Tongue (tissue), 3 donors: ENCODE results near the gene ALPP. TPM values are rescaled to one million over a fixed set of nuclear protein-coding genes. Genes with fewer than 3 reads are reported as not detected.
"Not testable (repeated sequence)": the region's sequence is repeated elsewhere in the genome, so short reads cannot be mapped to it uniquely, and the experiment has no call there.

ENCODE experiments used
- DNase-seq: peaks from one replicate; pipeline ENCODE4 v3.0.0-alpha.2; 2015
- small RNA-seq: library from RNA; depleted of rRNA; stranded (forward); fragments of <200 nt; gene quantifications from one replicate; pipeline ENCODE3, GENCODE V24; 2014; ENCODE audit warnings: low replicate concordance
- total RNA-seq: library from RNA; depleted of rRNA; stranded (reverse); fragments of >200 nt; gene quantifications from one replicate; pipeline ENCODE4 v1.2.3, GENCODE V29; 2014

Gene ALPP
- total RNA-seq, 1 donor from 2014 or later = not detected

GRCh38 chr2:232422051-232422450, 43.5 kb downstream of the ALPP start:
- DNase-seq = no peak

GRCh38 chr2:232422996-232423395, 44.4 kb downstream of the ALPP start:
- not testable (repeated sequence) for DNase-seq

- DNase-seq = not testable (repeated sequence)
Measured at GRCh38 chr2:232423407-232423806, 44.9 kb downstream of the ALPP start.

GRCh38 chr2:232431705-232432590, 53.4 kb downstream of the ALPP start:
- no peak for DNase-seq

Small RNA genes lying within 50 kb of the gene (small RNA-seq; reads per million reads assigned to genes)
- gene AC068134.3 (not detected), gene AC068134.4 (not detected)

Other genes with a start within 250 kb of the ALPP start
- not detected for gene ALPG, start 28.1 kb downstream of the ALPP start, total RNA-seq
- gene ALPI, start 77.4 kb downstream of the ALPP start, total RNA-seq = not detected
- gene ECEL1, start 109.1 kb downstream of the ALPP start, total RNA-seq = 0.31 TPM
- 0.82 TPM for gene PRSS56, start 141.6 kb downstream of the ALPP start, total RNA-seq
- gene CHRND, start 147.4 kb downstream of the ALPP start, total RNA-seq = 34.2 TPM
- 19.5 TPM for gene CHRNG, start 160.9 kb downstream of the ALPP start, total RNA-seq
- gene TIGD1, start 171.8 kb downstream of the ALPP start, total RNA-seq = 4.6 TPM
- gene EIF4E2, start 171.9 kb downstream of the ALPP start, total RNA-seq = 127 TPM